Gastroesophageal sphincter (tissue), 4 donors: ENCODE results near the gene SLC25A21. TPM values are rescaled to one million over a fixed set of nuclear protein-coding genes. Genes with fewer than 3 reads are reported as not detected.

ENCODE experiments used
- ATAC-seq: fragments of 150-250 bp; one replicate; pipeline ENCODE4 v1.9.1; 2016; ENCODE audit warnings: mild to moderate bottlenecking, moderate library complexity
- H3K27ac ChIP-seq, 4 donors: fragments of 200-600 bp; sonication (generic) in 3 of 4; 1 replicate in 3 of 4; 2 replicates in 1 of 4; pipeline ENCODE4 v1.5.1; 2016 to 2019
- H3K27me3 ChIP-seq: fragments of 200-600 bp; sonication (generic); one replicate; pipeline ENCODE4 v1.5.1; 2019
- H3K36me3 ChIP-seq, 2 donors: fragments of 200-600 bp; sonication (generic); one replicate each; pipeline ENCODE4 v1.5.1; 2019; ENCODE audit warnings: control low read depth in 1 of 2
- H3K4me1 ChIP-seq, 3 donors: fragments of 200-600 bp; sonication (generic); 1 replicate in 2 of 3; 2 replicates in 1 of 3; pipeline ENCODE4 v1.5.1; 2016 to 2019; ENCODE audit warnings: control low read depth in 2 of 3
- H3K4me3 ChIP-seq, 2 donors: fragments of 200-600 bp; sonication (generic); one replicate each; pipeline ENCODE4 v1.5.1; 2019; ENCODE audit warnings: mild to moderate bottlenecking in 1 of 2, moderate library complexity in 1 of 2
- H3K9me3 ChIP-seq, 3 donors: fragments of 200-600 bp; sonication (generic); one replicate each; pipeline ENCODE4 v1.5.1; 2017 to 2019; ENCODE audit warnings: control low read depth in 2 of 3
- CTCF ChIP-seq, 4 experiments: fragments of 200-600 bp in 2 of 4; fragments of 450-650 bp in 2 of 4; sonication (generic) in 1 of 4; IDR thresholded peaks; one replicate each; pipeline ENCODE4 v1.5.1; 2017 to 2019; ENCODE audit warnings: antibody characterized with exemption in 4 of 4, mild to moderate bottlenecking in 2 of 4, moderate library complexity in 2 of 4
- EP300 ChIP-seq: sonication (generic); formaldehyde crosslinking; IDR thresholded peaks from one replicate; pipeline ENCODE4 v1.6.1; 2017; ENCODE audit warnings: antibody characterized with exemption, mild to moderate bottlenecking
- POLR2A ChIP-seq, 2 donors: fragments of 450-650 bp; IDR thresholded peaks; one replicate each; pipeline ENCODE4 v1.6.1; 2017; ENCODE audit warnings: antibody characterized with exemption in 2 of 2, mild to moderate bottlenecking in 2 of 2, moderate library complexity in 1 of 2
- POLR2AphosphoS5 ChIP-seq: sonication (generic); formaldehyde crosslinking; IDR thresholded peaks from one replicate; pipeline ENCODE4 v1.6.1; 2017; ENCODE audit warnings: antibody characterized with exemption
- WGBS, 2 donors: methylation state at CpG; one replicate each; pipeline ENCODE4 v1.1.5; 2018; ENCODE audit warnings: low coverage in 1 of 2; 5-methylcytosine and 5-hydroxymethylcytosine counted together
- total RNA-seq, 4 donors: library from RNA; depleted of rRNA; stranded (reverse); fragments of >200 nt; gene quantifications; one replicate each; pipeline ENCODE4 v1.1.0, GENCODE V29; 2016

Gene SLC25A21
- total RNA-seq, 4 donors from 2014 or later: 0.40 to 1.5 (median 1.3) TPM

DNA sequence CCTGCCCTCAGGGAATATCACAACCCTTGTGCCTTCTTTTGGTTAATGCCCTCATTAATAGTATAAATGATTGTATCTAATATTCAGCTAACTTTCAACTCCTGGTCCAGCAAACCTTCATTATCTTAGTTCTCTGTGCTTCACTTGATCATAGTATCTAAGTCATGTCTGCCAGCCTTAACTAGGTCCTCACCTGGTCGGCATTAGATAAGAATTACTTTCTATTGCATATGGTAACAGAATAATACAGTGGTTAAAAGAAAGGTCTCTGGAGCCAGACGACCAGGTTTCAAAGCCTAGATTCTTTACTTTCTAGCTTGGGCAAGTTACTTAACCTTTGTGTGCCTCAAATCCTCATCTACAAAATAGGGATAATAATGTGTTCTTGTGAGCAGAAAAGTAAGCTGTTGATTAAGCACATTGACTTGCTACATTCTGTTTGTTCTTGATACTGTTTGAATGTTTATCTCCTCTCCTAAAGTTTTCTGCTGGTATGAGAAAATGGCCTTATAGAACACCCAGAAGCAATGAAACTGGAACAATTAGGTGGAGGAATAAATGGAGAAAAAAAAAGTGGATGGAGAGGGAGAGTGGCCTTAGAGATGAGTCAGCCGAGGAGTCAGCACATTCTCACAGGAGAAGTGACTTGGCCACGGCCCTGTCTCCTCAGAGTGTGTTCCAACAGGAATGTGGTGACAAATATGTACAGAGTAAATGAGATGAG lies 176.1 kb downstream of the SLC25A21 start:
- Histone ChIP-seq H3K27ac (no peak overlapping the region), H3K9me3 (no peaks in the 10 kb centered on the region), H3K4me3 (no peak overlapping the region), H3K27me3 (no peaks in the 10 kb centered on the region), H3K4me1 (peaks cover 0 to 14% (median 0%) of the 10 kb centered on the region in 3 donors), H3K36me3 (no peaks in the 10 kb centered on the region)
- WGBS, 2 donors: 64 to 71% methylated on average over 2 to 4 of the region's 4 CpGs
- TF ChIP-seq EP300 (no peak), POLR2AphosphoS5 (no peak), POLR2A (IDR thresholded peaks at IDR 0.05) (no peak), CTCF (IDR thresholded peaks at IDR 0.05) (no peak)
- ATAC-seq: no peak

GRCh38 chr14:36989806-36990205 lies 182.6 kb downstream of the SLC25A21 start:
- Histone ChIP-seq H3K27ac (no peak overlapping the region), H3K9me3 (no peaks in the 10 kb centered on the region), H3K36me3 (no peaks in the 10 kb centered on the region), H3K27me3 (no peaks in the 10 kb centered on the region), H3K4me1 (no peaks in the 10 kb centered on the region), H3K4me3 (no peak overlapping the region)
- 54 to 73% methylated on average over 2 to 3 of the region's 3 CpGs for WGBS, 2 donors
- no peak for ATAC-seq
- TF ChIP-seq EP300: no peak
- no peak for TF ChIP-seq POLR2AphosphoS5
- TF ChIP-seq CTCF (IDR thresholded peaks at IDR 0.05): no peak
- no peak for TF ChIP-seq POLR2A (IDR thresholded peaks at IDR 0.05)

- Histone ChIP-seq H3K27ac (no peak overlapping the region), H3K4me1 (no peaks in the 10 kb centered on the region), H3K4me3 (no peak overlapping the region), H3K9me3 (no peaks in the 10 kb centered on the region), H3K27me3 (no peaks in the 10 kb centered on the region), H3K36me3 (no peaks in the 10 kb centered on the region)
- TF ChIP-seq POLR2A (IDR thresholded peaks at IDR 0.05) (no peak), CTCF (IDR thresholded peaks at IDR 0.05) (no peak), EP300 (no peak), POLR2AphosphoS5 (no peak)
- no peak for ATAC-seq
- 92 to 100% methylated on average over 1 of the region's 1 CpG for WGBS, 2 donors
Observed at GRCh38 chr14:36988989-36989388, 183.4 kb downstream of the SLC25A21 start.

- Histone ChIP-seq H3K4me3 (no peak overlapping the region), H3K36me3 (no peaks in the 10 kb centered on the region), H3K27ac (no peak overlapping the region), H3K9me3 (no peaks in the 10 kb centered on the region), H3K27me3 (no peaks in the 10 kb centered on the region), H3K4me1 (no peaks in the 10 kb centered on the region)
- no peak for ATAC-seq
- 58% methylated on average over 1 of the region's 1 CpG; no CpG with 5 or more reads in 1 of the 2 donors for WGBS, 2 donors
- TF ChIP-seq EP300 (no peak), POLR2A (IDR thresholded peaks at IDR 0.05) (no peak), POLR2AphosphoS5 (no peak), CTCF (IDR thresholded peaks at IDR 0.05) (no peak)
Observed at GRCh38 chr14:36988568-36988967, 183.8 kb downstream of the SLC25A21 start.

- 57 to 82% methylated on average over 1 to 2 of the region's 2 CpGs for WGBS, 2 donors
- TF ChIP-seq CTCF (IDR thresholded peaks at IDR 0.05): no peak
- no peak for TF ChIP-seq POLR2A (IDR thresholded peaks at IDR 0.05)
- TF ChIP-seq EP300: no peak
- TF ChIP-seq POLR2AphosphoS5: no peak
- no peak for ATAC-seq
Observed at GRCh38 chr14:36986407-36986806, 186.0 kb downstream of the SLC25A21 start.

More at GRCh38 chr14:36986407-36986806, 186.0 kb downstream of the SLC25A21 start:
- no peaks in the 10 kb centered on the region for H3K27me3 ChIP-seq
- no peak overlapping the region for H3K27ac ChIP-seq
- no peaks in the 10 kb centered on the region for H3K4me1 ChIP-seq
- H3K4me3 ChIP-seq: no peak overlapping the region
- no peaks in the 10 kb centered on the region for H3K9me3 ChIP-seq
- no peaks in the 10 kb centered on the region for H3K36me3 ChIP-seq
